K562 (cell line): ENCODE data around the gene NANOG. TPM values are rescaled to one million over a fixed set of nuclear protein-coding genes. Genes with fewer than 3 reads are reported as not detected.

Source experiments
- CBFA2T2 ChIP-seq: fragments of 450-650 bp; conservative IDR thresholded peaks from 2 replicates; pipeline ENCODE4 v1.6.1; 2017; ENCODE audit warnings: mild to moderate bottlenecking
- CBFA2T3 ChIP-seq: fragments of 450-650 bp; IDR thresholded peaks from 2 replicates; pipeline ENCODE4 v1.6.1; 2017
- CEBPB ChIP-seq: fragments of 450-650 bp; IDR thresholded peaks from 2 replicates; pipeline ENCODE4 v1.6.1; 2016; ENCODE audit warnings: missing genetic modification characterization, missing compliant biosample characterization
- SMAD2 ChIP-seq: fragments of 150-350 bp; IDR thresholded peaks from 2 replicates; pipeline ENCODE4 v1.6.1; 2014; ENCODE audit warnings: low read depth, mild to moderate bottlenecking, low read length
- TCF3 ChIP-seq: sonication (generic); formaldehyde crosslinking; IDR thresholded peaks from 2 replicates; pipeline ENCODE4 v1.4.0; 2020; ENCODE audit warnings: mild to moderate bottlenecking, missing genetic modification reagents
- TEAD4 ChIP-seq, 2 experiments: sonication (generic) in 1 of 2; formaldehyde crosslinking in 1 of 2; IDR thresholded peaks; 2 replicates each; pipeline versions ENCODE4 v1.6.1 to v1.8.0; 2012 to 2022; ENCODE audit warnings: borderline replicate concordance in 1 of 2, inconsistent platforms in 1 of 2, low read length in 1 of 2, mild to moderate bottlenecking in 1 of 2, missing genetic modification reagents in 1 of 2
- polyA plus RNA-seq, 8 experiments: library from polyadenylated mRNA; depleted of rRNA in 4 of 8; stranded (reverse) in 5 of 8; unstranded in 3 of 8; fragments of >200 nt; fragmentation: Nextera tagmentation in 2 of 8; fragmentation: Illumina TruSeq in 1 of 8; extraction: Ambion mirVana in 2 of 8; extraction: Trizol in 1 of 8; gene quantifications; 2 replicates each; pipeline versions ENCODE4 v1.2.1 to v1.2.3, GENCODE V29; 2011 to 2014; ENCODE audit warnings: inconsistent platforms in 1 of 8, missing spikeins in 1 of 8
- total RNA-seq, 7 experiments: library from RNA; depleted of rRNA in 6 of 7; stranded (reverse); fragments of >200 nt in 6 of 7; fragmentation: Illumina TruSeq in 2 of 7; extraction: Trizol in 2 of 7; gene quantifications; 2 replicates each; pipeline versions ENCODE4 v1.2.1 to v1.2.3, GENCODE V29; 2011 to 2021; ENCODE audit warnings: low replicate concordance in 1 of 7
- TF ChIP-seq, protein P1 (sequence below): sonication (generic); IDR thresholded peaks from 2 replicates; pipeline ENCODE4 v1.6.1; 2016
- TF ChIP-seq, protein P2 (sequence below): fragments of 450-650 bp; IDR thresholded peaks from 2 replicates; pipeline ENCODE4 v1.6.1; 2018; ENCODE audit warnings: mild to moderate bottlenecking, low read depth; ENCODE audit not compliant: partially characterized antibody
- TF ChIP-seq, protein P3 (sequence below): sonication (generic); formaldehyde crosslinking; IDR thresholded peaks from 2 replicates; pipeline ENCODE4 v1.8.0; 2022; ENCODE audit warnings: missing genetic modification reagents, mild to moderate bottlenecking, moderate library complexity, borderline replicate concordance

The NANOG gene
- total and polyA plus RNA-seq, 9 of the 15 experiments (the other 6 are each of a cell fraction or from before 2014, with no cell fraction given): 0.04 TPM; not detected in 8

DNA sequence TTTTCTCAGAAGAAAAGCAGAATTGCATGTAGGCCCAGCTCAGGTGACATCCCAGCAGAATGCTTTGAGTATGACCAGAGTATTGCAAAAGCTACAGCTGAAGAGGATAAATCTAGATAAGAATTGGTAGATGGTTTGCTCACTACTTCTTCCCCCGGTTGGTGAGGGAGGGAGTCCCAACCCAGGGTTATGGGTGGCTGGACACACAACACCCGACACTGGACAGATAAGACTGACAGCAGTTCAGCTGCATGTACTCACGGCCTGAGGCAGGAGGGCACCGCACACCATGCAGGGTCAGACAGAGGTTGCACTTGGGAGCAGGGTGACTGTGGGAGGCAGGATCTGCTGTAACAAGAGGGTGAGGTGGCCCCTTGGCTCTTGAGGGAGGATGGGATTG, 40.4 kb upstream of the NANOG start (continued):
- peak; percentile 45; the same call in 1 of the 2 replicates for TF ChIP-seq TEAD4 (IDR thresholded peaks at IDR 0.05; ENCODE audit: low read length)
- TF ChIP-seq TEAD4 (CRISPR knock-in tag; IDR thresholded peaks at IDR 0.05; ENCODE audit: borderline replicate concordance): no peak
- peak; percentile 51 for TF ChIP-seq CBFA2T2
- TF ChIP-seq SMAD2: no peak
- 0 out of 2 replicates have a peak, but pooled peaks have one; percentile 28 for TF ChIP-seq TCF3 (CRISPR knock-in tag)
- TF ChIP-seq, protein P1, sequence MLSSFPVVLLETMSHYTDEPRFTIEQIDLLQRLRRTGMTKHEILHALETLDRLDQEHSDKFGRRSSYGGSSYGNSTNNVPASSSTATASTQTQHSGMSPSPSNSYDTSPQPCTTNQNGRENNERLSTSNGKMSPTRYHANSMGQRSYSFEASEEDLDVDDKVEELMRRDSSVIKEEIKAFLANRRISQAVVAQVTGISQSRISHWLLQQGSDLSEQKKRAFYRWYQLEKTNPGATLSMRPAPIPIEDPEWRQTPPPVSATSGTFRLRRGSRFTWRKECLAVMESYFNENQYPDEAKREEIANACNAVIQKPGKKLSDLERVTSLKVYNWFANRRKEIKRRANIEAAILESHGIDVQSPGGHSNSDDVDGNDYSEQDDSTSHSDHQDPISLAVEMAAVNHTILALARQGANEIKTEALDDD: peak; percentile 30; the same call in 1 of the 2 replicates
- peak; percentile 72 for TF ChIP-seq CBFA2T3
- peak; percentile 64 for TF ChIP-seq CEBPB
- TF ChIP-seq, protein P2, sequence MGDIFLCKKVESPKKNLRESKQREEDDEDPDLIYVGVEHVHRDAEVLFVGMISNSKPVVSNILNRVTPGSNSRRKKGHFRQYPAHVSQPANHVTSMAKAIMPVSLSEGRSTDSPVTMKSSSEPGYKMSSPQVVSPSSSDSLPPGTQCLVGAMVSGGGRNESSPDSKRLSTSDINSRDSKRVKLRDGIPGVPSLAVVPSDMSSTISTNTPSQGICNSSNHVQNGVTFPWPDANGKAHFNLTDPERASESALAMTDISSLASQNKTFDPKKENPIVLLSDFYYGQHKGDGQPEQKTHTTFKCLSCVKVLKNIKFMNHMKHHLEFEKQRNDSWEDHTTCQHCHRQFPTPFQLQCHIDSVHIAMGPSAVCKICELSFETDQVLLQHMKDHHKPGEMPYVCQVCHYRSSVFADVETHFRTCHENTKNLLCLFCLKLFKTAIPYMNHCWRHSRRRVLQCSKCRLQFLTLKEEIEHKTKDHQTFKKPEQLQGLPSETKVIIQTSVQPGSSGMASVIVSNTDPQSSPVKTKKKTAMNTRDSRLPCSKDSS: no peak
- TF ChIP-seq, protein P3, sequence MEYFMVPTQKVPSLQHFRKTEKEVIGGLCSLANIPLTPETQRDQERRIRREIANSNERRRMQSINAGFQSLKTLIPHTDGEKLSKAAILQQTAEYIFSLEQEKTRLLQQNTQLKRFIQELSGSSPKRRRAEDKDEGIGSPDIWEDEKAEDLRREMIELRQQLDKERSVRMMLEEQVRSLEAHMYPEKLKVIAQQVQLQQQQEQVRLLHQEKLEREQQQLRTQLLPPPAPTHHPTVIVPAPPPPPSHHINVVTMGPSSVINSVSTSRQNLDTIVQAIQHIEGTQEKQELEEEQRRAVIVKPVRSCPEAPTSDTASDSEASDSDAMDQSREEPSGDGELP (CRISPR knock-in tag): peak; percentile 31; the same call in 1 of the 2 replicates
- TF ChIP-seq, all 486 proteins: peak for 13
